IMR-90 (cell line): ENCODE results near the gene SPDEF. TPM values are rescaled to one million over a fixed set of nuclear protein-coding genes. Genes with fewer than 3 reads are reported as not detected.

Experiments
- ATAC-seq: fragments of 200-7000 bp; cut with Tn5 transposase; 2 replicates; pipeline ENCODE4 v1.9.1; 2020; ENCODE audit warnings: low read depth, mild to moderate bottlenecking, moderate library complexity
- BruUV-seq: library from RNA; stranded (reverse); fragments of 400-500 nt; replicated peaks from 2 replicates; lab custom pipeline; 2021; lab: Mats Ljungman, UMichigan
- CTCF ChIA-PET: fragments of 300-600 bp; formaldehyde crosslinking; extraction: SDS; loops from one replicate; lab custom pipeline; 2021; ENCODE audit warnings: antibody characterized with exemption; lab: Yijun Ruan, JAX
- POLR2A ChIA-PET: fragments of 300-600 bp; sonication (Branson Sonifier 250); formaldehyde crosslinking; loops from one replicate; lab custom pipeline; 2022; ENCODE audit warnings: antibody characterized with exemption; ENCODE audit not compliant: unreplicated experiment; lab: Charles Lee
- DNase-seq: peaks from one replicate; pipeline ENCODE4 v3.0.0; 2013
- H2AFZ ChIP-seq: replicated peaks from 2 replicates; pipeline ENCODE3; 2013; ENCODE audit warnings: low read length, mild to moderate bottlenecking; ENCODE audit not compliant: poor library complexity
- H2AK5ac ChIP-seq: 2 replicates; pipeline ENCODE4 v1.6.1; 2013; ENCODE audit warnings: low read depth, low read length, inconsistent platforms
- H2AK9ac ChIP-seq: replicated peaks from 2 replicates; pipeline ENCODE3; 2013; ENCODE audit warnings: mild to moderate bottlenecking, low read depth, low read length, moderate library complexity; ENCODE audit not compliant: poor library complexity
- H2BK120ac ChIP-seq: 2 replicates; pipeline ENCODE4 v1.6.1; 2013; ENCODE audit warnings: low read depth, low read length, inconsistent platforms
- H2BK15ac ChIP-seq: 3 replicates; pipeline ENCODE4 v1.6.1; 2013; ENCODE audit warnings: low read depth, low read length, inconsistent platforms
- H2BK20ac ChIP-seq: 2 replicates; pipeline ENCODE4 v1.6.1; 2013; ENCODE audit warnings: low read depth, mild to moderate bottlenecking, inconsistent platforms, low read length, moderate library complexity
- H2BK5ac ChIP-seq: 2 replicates; pipeline ENCODE4 v1.6.1; 2013; ENCODE audit warnings: mild to moderate bottlenecking, low read depth, low read length, inconsistent platforms; ENCODE audit not compliant: poor library complexity, severe bottlenecking
- H3K14ac ChIP-seq: replicated peaks from 2 replicates; pipeline ENCODE4 v1.6.1; 2013; ENCODE audit warnings: low read depth, low read length, inconsistent platforms
- H3K18ac ChIP-seq: 2 replicates; pipeline ENCODE4 v1.6.1; 2013; ENCODE audit warnings: low read depth, low read length, control low read depth
- H3K23ac ChIP-seq: 2 replicates; pipeline ENCODE4 v1.6.1; 2013; ENCODE audit warnings: low read depth, low read length, inconsistent platforms
- H3K27ac ChIP-seq: 2 replicates; pipeline ENCODE4 v1.5.1; 2013; ENCODE audit warnings: mild to moderate bottlenecking, control low read depth, low read length; ENCODE audit not compliant: insufficient read depth
- H3K27me3 ChIP-seq: 2 replicates; pipeline ENCODE4 v1.6.1; 2013; ENCODE audit warnings: low read length; ENCODE audit not compliant: control insufficient read depth, insufficient read depth
- H3K36me3 ChIP-seq: 2 replicates; pipeline ENCODE4 v1.6.1; 2013; ENCODE audit warnings: low read length, mixed read lengths; ENCODE audit not compliant: control insufficient read depth, insufficient read depth
- H3K4ac ChIP-seq: 2 replicates; pipeline ENCODE4 v1.6.1; 2013; ENCODE audit warnings: low read depth, low read length, inconsistent platforms
- H3K4me1 ChIP-seq: 2 replicates; pipeline ENCODE4 v1.6.1; 2013; ENCODE audit warnings: low read length, mixed read lengths; ENCODE audit not compliant: control insufficient read depth, insufficient read depth
- H3K4me2 ChIP-seq: 2 replicates; pipeline ENCODE4 v1.6.1; 2013; ENCODE audit warnings: low read depth, mild to moderate bottlenecking, control low read depth, low read length, moderate library complexity
- H3K4me3 ChIP-seq: 2 replicates; pipeline ENCODE4 v1.5.1; 2013; ENCODE audit warnings: low read depth, mild to moderate bottlenecking, control low read depth, low read length, moderate library complexity; ENCODE audit not compliant: insufficient read depth
- H3K56ac ChIP-seq: 2 replicates; pipeline ENCODE4 v1.6.1; 2013; ENCODE audit warnings: low read length, inconsistent platforms; ENCODE audit not compliant: insufficient read depth; ENCODE audit errors: extremely low read depth
- H3K79me1 ChIP-seq, 2 experiments: 2 replicates each; pipeline ENCODE4 v1.6.1; 2013; ENCODE audit warnings: low read length in 2 of 2, inconsistent platforms in 1 of 2, low read depth in 1 of 2
- H3K9ac ChIP-seq: 2 replicates; pipeline ENCODE4 v1.6.1; 2013; ENCODE audit warnings: low read depth, low read length, control low read depth
- H3K9me1 ChIP-seq: 2 replicates; pipeline ENCODE4 v1.6.1; 2013; ENCODE audit warnings: low read length, inconsistent platforms; ENCODE audit not compliant: insufficient read depth
- H3K9me3 ChIP-seq: 2 replicates; pipeline ENCODE4 v1.6.1; 2013; ENCODE audit warnings: low read length; ENCODE audit not compliant: control insufficient read depth, insufficient read depth
- H4K20me1 ChIP-seq: 2 replicates; pipeline ENCODE4 v1.6.1; 2013; ENCODE audit warnings: low read length, inconsistent platforms; ENCODE audit not compliant: insufficient read depth
- H4K5ac ChIP-seq: 2 replicates; pipeline ENCODE4 v1.6.1; 2013; ENCODE audit warnings: mild to moderate bottlenecking, low read depth, low read length, control low read depth
- H4K8ac ChIP-seq, 2 experiments: 2 replicates each; pipeline ENCODE4 v1.6.1; 2013; ENCODE audit warnings: low read depth in 2 of 2, low read length in 2 of 2, control low read depth in 1 of 2, inconsistent platforms in 1 of 2
- H4K91ac ChIP-seq: 2 replicates; pipeline ENCODE4 v1.6.1; 2013; ENCODE audit warnings: low read depth, low read length, inconsistent platforms; ENCODE audit not compliant: insufficient read depth
- BHLHE40 ChIP-seq: fragments of 150-350 bp; IDR thresholded peaks from 2 replicates; pipeline ENCODE4 v1.6.1; 2016; ENCODE audit warnings: mild to moderate bottlenecking, low read depth, low read length
- CEBPB ChIP-seq: IDR thresholded peaks from 2 replicates; pipeline ENCODE4 v1.6.1; 2012; ENCODE audit warnings: low read depth, low read length, improper control_type of control experiment
- CHD1 ChIP-seq: IDR thresholded peaks from 2 replicates; pipeline ENCODE4 v1.6.1; 2012; ENCODE audit warnings: low read depth, low read length, improper control_type of control experiment
- FOS ChIP-seq: fragments of 150-350 bp; IDR thresholded peaks from 2 replicates; pipeline ENCODE4 v1.6.1; 2016; ENCODE audit warnings: low read depth, low read length
- MAFK ChIP-seq: IDR thresholded peaks from 2 replicates; pipeline ENCODE4 v1.6.1; 2012; ENCODE audit warnings: low read depth, low read length, improper control_type of control experiment
- MAZ ChIP-seq: IDR thresholded peaks from 2 replicates; pipeline ENCODE4 v1.6.1; 2012; ENCODE audit warnings: low read depth, mild to moderate bottlenecking, low read length, improper control_type of control experiment, moderate library complexity, borderline replicate concordance
- MXI1 ChIP-seq: IDR thresholded peaks from 2 replicates; pipeline ENCODE4 v1.6.1; 2012; ENCODE audit warnings: low read depth, mild to moderate bottlenecking, low read length, moderate library complexity, borderline replicate concordance
- NFE2L2 ChIP-seq: fragments of 150-350 bp; IDR thresholded peaks from 2 replicates; pipeline ENCODE4 v1.6.1; 2016; ENCODE audit warnings: low read depth, mild to moderate bottlenecking, low read length
- POLR2A ChIP-seq: IDR thresholded peaks from 2 replicates; pipeline ENCODE4 v1.6.1; 2012; ENCODE audit warnings: mild to moderate bottlenecking, low read depth, low read length
- RAD21 ChIP-seq: IDR thresholded peaks from 2 replicates; pipeline ENCODE4 v1.6.1; 2012; ENCODE audit warnings: low read length, improper control_type of control experiment
- RCOR1 ChIP-seq: IDR thresholded peaks from 2 replicates; pipeline ENCODE4 v1.6.1; 2012; ENCODE audit warnings: mild to moderate bottlenecking, low read length, improper control_type of control experiment; ENCODE audit not compliant: insufficient replicate concordance
- RFX5 ChIP-seq: IDR thresholded peaks from 2 replicates; pipeline ENCODE4 v1.8.0; 2012; ENCODE audit warnings: low read depth, mild to moderate bottlenecking, low read length, moderate library complexity
- SMC3 ChIP-seq: fragments of 150-350 bp; IDR thresholded peaks from 2 replicates; pipeline ENCODE4 v1.6.1; 2016; ENCODE audit warnings: low read depth, mild to moderate bottlenecking, antibody characterized with exemption, low read length, moderate library complexity
- USF2 ChIP-seq: fragments of 150-350 bp; IDR thresholded peaks from 2 replicates; pipeline ENCODE4 v1.6.1; 2017; ENCODE audit warnings: mild to moderate bottlenecking, antibody characterized with exemption, low read length, low read depth
- WGBS, 2 experiments: methylation state at CpG; one replicate each; pipeline versions ENCODE4 v1.1.5 to v1.1.7; 2013; ENCODE audit warnings: missing lambda C conversion rate in 2 of 2; ENCODE audit not compliant: insufficient read length in 1 of 2; ENCODE audit errors: extremely low coverage in 2 of 2; 5-methylcytosine and 5-hydroxymethylcytosine counted together
- dilution Hi-C: fragments of 300-500 bp; cut with HindIII; formaldehyde crosslinking; loops from one replicate; pipeline ENCODE4 v1.14.3; 2018; ENCODE audit warnings: low sequenced_read_pairs; ENCODE audit not compliant: unreplicated experiment
- in situ Hi-C: fragments of 300-500 bp; cut with MboI; formaldehyde crosslinking; loops from 3 replicates; pipeline ENCODE4 v1.14.3; 2019; ENCODE audit warnings: low sequenced_read_pairs, inconsistent platforms, mixed read lengths
- intact Hi-C: fragments of 100-400 bp; cut with micrococcal nuclease; formaldehyde crosslinking; loops from 2 replicates; pipeline ENCODE4 v1.10.0; 2022
- polyA plus RNA-seq, 3 experiments: library from polyadenylated mRNA; depleted of rRNA; stranded (reverse); fragments of >200 nt; gene quantifications; 2 replicates each; pipeline ENCODE4 v1.2.3, GENCODE V29; 2012; ENCODE audit warnings: low replicate concordance in 1 of 3
- total RNA-seq: library from RNA; depleted of rRNA; stranded (reverse); fragments of >200 nt; gene quantifications from 2 replicates; pipeline ENCODE4 v1.2.3, GENCODE V29; 2012
- TF ChIP-seq, protein P1 (sequence below): fragments of 150-350 bp; IDR thresholded peaks from 2 replicates; pipeline ENCODE4 v1.6.1; 2016; ENCODE audit warnings: low read depth, mild to moderate bottlenecking, low read length, moderate library complexity, borderline replicate concordance
- TF ChIP-seq, protein P2 (sequence below): conservative IDR thresholded peaks from 2 replicates; pipeline ENCODE4 v1.5.1; 2012; ENCODE audit warnings: mild to moderate bottlenecking, low read depth, low read length, improper control_type of control experiment

The SPDEF gene
- total and polyA plus RNA-seq, 2 of the 4 experiments (the other 2 are of a cell fraction): 0.05 TPM; not detected in 1

DNA sequence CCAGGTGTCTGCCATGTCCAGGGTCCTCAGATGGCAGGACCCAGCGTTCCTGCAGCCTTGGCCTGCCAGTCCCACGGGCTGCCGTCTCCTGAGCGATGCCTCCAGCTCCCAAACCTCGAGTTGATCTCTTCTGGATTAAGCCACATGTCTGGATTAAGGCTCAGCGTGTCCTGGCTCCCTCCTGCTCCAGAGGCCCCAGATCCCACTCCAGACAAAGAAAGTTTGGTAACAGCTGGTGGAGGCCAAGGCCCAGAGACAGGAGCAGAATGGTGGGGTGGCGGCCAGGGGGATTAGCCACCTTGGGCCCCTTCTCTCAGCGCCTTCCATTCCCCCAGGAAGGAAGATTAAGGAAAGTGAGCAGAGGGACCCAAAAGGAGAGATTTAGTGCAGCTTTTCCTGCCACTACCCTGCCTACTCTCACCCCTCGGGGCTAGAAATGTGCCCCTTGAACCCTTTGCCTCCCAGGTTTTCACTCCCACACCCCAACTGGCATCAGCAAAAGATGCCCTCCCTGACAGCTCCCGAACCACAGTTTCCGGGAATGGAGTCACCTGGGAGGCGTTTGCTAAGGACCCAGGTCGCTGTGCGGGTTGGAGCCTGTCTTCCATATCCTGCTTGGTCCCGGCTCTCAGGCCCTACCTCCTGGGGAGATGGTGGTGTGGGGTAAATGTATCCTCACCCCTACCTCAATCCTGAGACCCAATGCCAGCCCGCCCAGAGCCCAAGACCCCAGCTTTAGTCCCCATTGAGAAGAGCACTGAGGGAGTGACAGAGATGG is 6.9 kb downstream of the SPDEF start:
- Histone ChIP-seq H3K14ac (no peak overlapping the region), H4K20me1 (no peaks in the 10 kb centered on the region), H2BK20ac (no peak overlapping the region), H3K9me3 (no peaks in the 10 kb centered on the region), H3K18ac (no peak overlapping the region), H4K8ac (no peak overlapping the region), H3K23ac (no peak overlapping the region), H2BK15ac (no peak overlapping the region), H2BK120ac (no peak overlapping the region), H3K27ac (no peak overlapping the region), H3K9me1 (no peaks in the 10 kb centered on the region), H3K56ac (no peak overlapping the region), H2AK9ac (no peak overlapping the region), H3K4me3 (no peak overlapping the region), H3K4me1 (no peaks in the 10 kb centered on the region), H3K4ac (no peak overlapping the region), H3K79me1 (no peaks in the 10 kb centered on the region), H2AFZ (no peak overlapping the region), H3K27me3 (peaks cover 35% of the 10 kb centered on the region), H4K91ac (no peak overlapping the region), H2BK5ac (no peak overlapping the region), H2AK5ac (no peak overlapping the region), H3K36me3 (no peaks in the 10 kb centered on the region), H4K5ac (no peak overlapping the region), H3K9ac (no peak overlapping the region), H3K4me2 (no peak overlapping the region)
- 75% methylated on average over 5 of the region's 16 CpGs; no CpG with 5 or more reads in 1 of the 2 experiments for WGBS, 2 experiments
- ATAC-seq (no peak), DNase-seq (no peak)
- POLR2A ChIA-PET: no interaction called here
- no TSS peak for BruUV-seq
- intact Hi-C loops (no loop called here), dilution Hi-C loops (no loop called here), in situ Hi-C loops (no loop called here)
- no peak for TF ChIP-seq POLR2A
- no peak for TF ChIP-seq USF2
- no peak for TF ChIP-seq RAD21
- TF ChIP-seq CHD1: no peak
- TF ChIP-seq, protein P1, sequence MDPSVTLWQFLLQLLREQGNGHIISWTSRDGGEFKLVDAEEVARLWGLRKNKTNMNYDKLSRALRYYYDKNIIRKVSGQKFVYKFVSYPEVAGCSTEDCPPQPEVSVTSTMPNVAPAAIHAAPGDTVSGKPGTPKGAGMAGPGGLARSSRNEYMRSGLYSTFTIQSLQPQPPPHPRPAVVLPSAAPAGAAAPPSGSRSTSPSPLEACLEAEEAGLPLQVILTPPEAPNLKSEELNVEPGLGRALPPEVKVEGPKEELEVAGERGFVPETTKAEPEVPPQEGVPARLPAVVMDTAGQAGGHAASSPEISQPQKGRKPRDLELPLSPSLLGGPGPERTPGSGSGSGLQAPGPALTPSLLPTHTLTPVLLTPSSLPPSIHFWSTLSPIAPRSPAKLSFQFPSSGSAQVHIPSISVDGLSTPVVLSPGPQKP: no peak
- TF ChIP-seq, protein P2, sequence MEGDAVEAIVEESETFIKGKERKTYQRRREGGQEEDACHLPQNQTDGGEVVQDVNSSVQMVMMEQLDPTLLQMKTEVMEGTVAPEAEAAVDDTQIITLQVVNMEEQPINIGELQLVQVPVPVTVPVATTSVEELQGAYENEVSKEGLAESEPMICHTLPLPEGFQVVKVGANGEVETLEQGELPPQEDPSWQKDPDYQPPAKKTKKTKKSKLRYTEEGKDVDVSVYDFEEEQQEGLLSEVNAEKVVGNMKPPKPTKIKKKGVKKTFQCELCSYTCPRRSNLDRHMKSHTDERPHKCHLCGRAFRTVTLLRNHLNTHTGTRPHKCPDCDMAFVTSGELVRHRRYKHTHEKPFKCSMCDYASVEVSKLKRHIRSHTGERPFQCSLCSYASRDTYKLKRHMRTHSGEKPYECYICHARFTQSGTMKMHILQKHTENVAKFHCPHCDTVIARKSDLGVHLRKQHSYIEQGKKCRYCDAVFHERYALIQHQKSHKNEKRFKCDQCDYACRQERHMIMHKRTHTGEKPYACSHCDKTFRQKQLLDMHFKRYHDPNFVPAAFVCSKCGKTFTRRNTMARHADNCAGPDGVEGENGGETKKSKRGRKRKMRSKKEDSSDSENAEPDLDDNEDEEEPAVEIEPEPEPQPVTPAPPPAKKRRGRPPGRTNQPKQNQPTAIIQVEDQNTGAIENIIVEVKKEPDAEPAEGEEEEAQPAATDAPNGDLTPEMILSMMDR: no peak
- no peak for TF ChIP-seq MAFK
- TF ChIP-seq CEBPB: no peak
- TF ChIP-seq RCOR1: no peak
- TF ChIP-seq SMC3: no peak
- TF ChIP-seq MXI1: no peak
- no peak for TF ChIP-seq NFE2L2
- no peak for TF ChIP-seq RFX5
- no peak for TF ChIP-seq FOS
- no peak for TF ChIP-seq MAZ
- TF ChIP-seq BHLHE40: no peak
- CTCF ChIA-PET: no interaction called here
